ENCODE measurements around the gene PRKCZ. TPM values are rescaled to one million over a fixed set of nuclear protein-coding genes. Genes with fewer than 3 reads are reported as not detected.

PRKCZ gene
- total and polyA plus RNA-seq, 11 donors = 12.5 to 20.7 (median 16.5) TPM

DNA sequence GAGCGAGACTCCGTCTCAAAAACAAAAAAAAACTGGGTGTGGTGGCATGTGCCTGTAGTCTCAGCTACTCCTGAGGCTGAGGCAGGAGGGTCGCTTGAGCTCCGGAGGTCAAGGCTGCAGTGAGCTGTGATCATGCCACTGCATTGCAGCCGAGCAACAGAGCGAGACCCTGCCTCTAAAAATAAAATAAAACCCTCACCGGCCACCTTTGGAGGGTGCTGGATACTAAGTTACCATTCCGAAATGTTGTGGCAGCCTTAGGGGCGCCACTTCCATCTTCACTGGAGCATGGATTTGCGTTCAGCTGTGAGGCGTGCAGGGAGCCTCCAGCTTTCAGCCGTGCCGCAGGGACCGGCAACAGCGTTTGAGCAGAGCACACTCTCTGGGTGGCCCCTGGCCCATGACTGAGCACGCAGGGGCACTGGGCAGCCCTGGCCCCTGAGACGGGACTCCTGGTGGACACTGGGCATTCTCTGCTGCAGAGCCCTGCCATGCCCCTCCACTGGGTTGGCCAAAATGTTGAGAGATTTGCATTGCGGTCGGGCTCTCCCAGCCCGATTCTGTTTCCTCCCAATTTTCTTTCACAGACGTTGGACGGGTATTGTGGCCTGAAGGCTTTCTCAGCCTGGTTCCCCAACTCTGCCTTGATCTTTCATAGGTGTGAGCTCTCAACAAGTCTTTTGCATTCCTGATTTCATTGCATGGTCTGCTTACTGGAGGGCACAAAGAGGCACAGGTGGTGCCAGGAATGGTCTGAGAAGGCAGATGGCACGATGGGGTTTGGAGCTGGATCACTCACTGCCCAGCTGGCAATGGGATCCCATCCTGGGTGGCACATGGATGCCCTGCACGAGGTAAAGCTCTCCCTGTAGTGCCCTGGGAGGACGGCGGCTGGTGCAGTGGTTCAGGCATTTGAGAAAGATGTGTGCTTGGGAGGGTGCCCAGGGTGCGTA is 40.8 kb upstream of the PRKCZ start:
- intact Hi-C loops (cut with DNase I) = no loop called here
- Histone ChIP-seq H3K9me3 (no peaks in the 10 kb centered on the region), H3K27me3 (peaks cover 0 to 37% (median 14%) of the 10 kb centered on the region in 9 donors), H3K27ac (no peak overlapping the region), H3K36me3 (no peaks in the 10 kb centered on the region), H3K4me3 (no peak overlapping the region), H3K4me1 (no peaks in the 10 kb centered on the region)
- no peak for DNase-seq
- no peak for ATAC-seq
- 85 to 86% (median 85%) methylated on average over 26 to 27 of the region's 27 CpGs for WGBS, 4 donors
- TF ChIP-seq POLR2A (IDR thresholded peaks at IDR 0.05) = no peak
- TF ChIP-seq, protein P1, sequence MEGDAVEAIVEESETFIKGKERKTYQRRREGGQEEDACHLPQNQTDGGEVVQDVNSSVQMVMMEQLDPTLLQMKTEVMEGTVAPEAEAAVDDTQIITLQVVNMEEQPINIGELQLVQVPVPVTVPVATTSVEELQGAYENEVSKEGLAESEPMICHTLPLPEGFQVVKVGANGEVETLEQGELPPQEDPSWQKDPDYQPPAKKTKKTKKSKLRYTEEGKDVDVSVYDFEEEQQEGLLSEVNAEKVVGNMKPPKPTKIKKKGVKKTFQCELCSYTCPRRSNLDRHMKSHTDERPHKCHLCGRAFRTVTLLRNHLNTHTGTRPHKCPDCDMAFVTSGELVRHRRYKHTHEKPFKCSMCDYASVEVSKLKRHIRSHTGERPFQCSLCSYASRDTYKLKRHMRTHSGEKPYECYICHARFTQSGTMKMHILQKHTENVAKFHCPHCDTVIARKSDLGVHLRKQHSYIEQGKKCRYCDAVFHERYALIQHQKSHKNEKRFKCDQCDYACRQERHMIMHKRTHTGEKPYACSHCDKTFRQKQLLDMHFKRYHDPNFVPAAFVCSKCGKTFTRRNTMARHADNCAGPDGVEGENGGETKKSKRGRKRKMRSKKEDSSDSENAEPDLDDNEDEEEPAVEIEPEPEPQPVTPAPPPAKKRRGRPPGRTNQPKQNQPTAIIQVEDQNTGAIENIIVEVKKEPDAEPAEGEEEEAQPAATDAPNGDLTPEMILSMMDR (IDR thresholded peaks at IDR 0.05) = no peak

DNA sequence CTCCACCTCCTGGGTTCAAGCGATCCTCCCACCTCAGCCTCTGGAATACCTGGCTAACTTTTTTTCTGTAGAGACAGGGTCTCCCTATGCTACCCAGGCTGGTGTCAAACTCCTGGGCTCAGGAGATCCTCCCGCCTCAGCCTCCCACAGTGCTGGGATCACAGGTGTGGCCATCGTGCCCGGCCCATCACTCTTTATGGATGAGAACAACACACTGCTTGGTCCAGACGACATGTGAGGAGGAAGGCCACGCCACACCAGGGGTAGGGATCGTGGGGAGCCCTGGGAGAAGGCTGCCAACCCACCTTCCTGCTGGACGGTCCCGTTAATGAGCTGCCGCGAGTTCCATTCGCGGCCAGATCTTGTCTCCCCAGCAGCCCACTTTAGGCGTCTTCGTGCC is 36.0 kb upstream of the PRKCZ start:
- intact Hi-C loops (cut with DNase I) = no loop called here
- TF ChIP-seq, protein P1 (IDR thresholded peaks at IDR 0.05) = no peak
- no peak for TF ChIP-seq POLR2A (IDR thresholded peaks at IDR 0.05)
- WGBS, 4 donors = 74 to 79% (median 77%) methylated on average over 15 of the region's 15 CpGs
- Histone ChIP-seq H3K4me1 (peaks cover 0 to 6% (median 0%) of the 10 kb centered on the region in 12 donors), H3K27ac (no peak overlapping the region), H3K9me3 (no peaks in the 10 kb centered on the region), H3K36me3 (no peaks in the 10 kb centered on the region), H3K4me3 (no peak overlapping the region), H3K27me3 (peaks cover 0 to 28% (median 14%) of the 10 kb centered on the region in 9 donors)
- DNase-seq (no peak), ATAC-seq (no peak)

DNA sequence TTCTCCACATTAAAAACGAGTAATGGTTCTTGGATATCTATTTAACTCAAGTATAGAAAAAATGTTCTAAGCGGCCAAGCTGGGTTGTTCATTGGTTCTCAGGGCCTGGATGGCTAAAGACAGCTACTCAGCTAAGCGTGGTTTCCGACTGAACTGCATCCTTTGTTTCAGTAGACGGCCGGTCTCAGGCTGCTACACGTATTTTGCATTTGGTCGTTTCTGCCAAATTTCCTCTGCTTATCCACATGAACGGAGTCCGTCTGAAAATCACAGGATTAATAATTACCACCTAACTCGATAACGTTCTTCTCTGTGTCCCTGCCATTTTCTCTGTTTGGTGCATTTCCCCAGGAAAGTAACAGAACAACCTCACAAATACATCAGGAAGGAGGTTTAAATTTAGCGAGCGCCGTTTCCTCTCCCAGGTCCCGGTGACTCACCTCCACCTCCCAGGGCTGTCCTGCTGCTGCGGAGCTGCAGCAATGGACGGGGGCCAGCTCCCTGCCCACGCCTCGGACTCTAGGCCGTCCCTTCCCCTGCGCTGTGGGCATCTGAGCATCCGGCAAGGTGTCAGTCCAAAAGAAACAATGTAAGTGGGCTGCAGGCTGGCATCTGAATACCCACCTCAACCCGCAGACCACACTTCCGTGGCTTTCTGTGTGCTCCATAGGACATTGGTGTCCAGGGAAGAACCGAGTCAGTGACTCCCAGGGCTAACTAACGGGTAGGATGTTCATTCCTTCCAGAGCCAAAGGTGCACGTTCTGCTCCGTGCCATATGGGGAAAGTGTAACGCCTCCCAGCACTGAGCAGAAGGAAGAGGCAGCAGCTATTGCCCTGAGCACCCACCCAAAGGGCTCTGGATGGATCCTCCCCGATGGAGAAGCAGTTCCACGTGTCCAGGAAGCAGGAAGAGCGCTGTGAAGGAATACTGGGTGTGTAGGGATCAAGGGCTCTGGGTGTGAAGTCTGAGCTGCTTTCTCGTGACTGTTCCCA is 35.2 kb upstream of the PRKCZ start:
- H3K27ac ChIP-seq = no peak overlapping the region
- no peaks in the 10 kb centered on the region for H3K9me3 ChIP-seq
- H3K27me3 ChIP-seq = peaks cover 7 to 36% (median 15%) of the 10 kb centered on the region in 9 donors
- H3K4me1 ChIP-seq = peaks cover 0 to 15% (median 0%) of the 10 kb centered on the region in 12 donors
- no peak overlapping the region for H3K4me3 ChIP-seq
- H3K36me3 ChIP-seq = no peaks in the 10 kb centered on the region
- ATAC-seq (peak in 1 of 4 donors; percentile 59), DNase-seq (no peak)
- TF ChIP-seq POLR2A (IDR thresholded peaks at IDR 0.05) = no peak
- TF ChIP-seq, protein P1 (IDR thresholded peaks at IDR 0.05) = no peak
- 57 to 61% (median 60%) methylated on average over 33 to 34 of the region's 34 CpGs for WGBS, 4 donors
- intact Hi-C loops (cut with DNase I) = no loop called here

All from heart left ventricle (tissue), 16 donors.